Measurements from ENCODE around the gene NRXN3.

DNA sequence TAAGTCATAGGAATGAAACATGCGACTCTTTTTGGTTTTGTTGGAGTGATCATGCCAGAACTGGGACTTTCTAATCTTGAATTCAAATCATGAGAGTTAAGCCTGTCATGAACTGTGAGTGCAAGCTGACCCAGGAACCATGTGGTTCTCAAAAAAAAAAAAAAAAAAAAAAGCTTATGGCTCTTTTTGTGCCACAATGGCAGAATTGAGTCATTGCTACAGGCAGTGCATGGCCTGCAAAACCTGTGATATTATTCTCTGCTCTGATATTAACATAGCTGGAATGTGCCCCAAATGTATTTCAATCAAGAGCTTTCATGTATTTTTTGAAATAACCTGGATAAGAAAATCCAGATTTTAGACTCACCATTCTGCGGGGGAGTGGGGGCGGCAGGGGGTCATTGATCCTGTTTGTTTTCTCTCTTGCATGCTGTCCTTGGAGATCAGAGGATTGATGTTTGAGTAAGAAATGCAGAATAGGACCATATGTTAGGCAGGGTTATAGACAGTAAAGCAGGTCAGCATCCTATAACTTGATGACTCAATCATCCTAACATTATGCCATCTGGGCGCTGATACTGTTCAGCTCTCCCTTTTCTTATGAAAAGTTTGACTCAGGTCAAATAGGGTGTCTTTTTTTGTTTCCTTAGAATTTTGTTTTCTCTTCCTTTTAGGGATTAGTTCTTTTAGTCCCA, 1243.7 kb downstream of the NRXN3 start:
- TF ChIP-seq CTCF (conservative IDR thresholded peaks at IDR 0.05) (no peak), EZH2 (IDR thresholded peaks at IDR 0.05; ENCODE audit: low read depth) (no peak)

All from PC-9 (cell line).